ENCODE data around the gene WNK2.

The WNK2 gene

DNA sequence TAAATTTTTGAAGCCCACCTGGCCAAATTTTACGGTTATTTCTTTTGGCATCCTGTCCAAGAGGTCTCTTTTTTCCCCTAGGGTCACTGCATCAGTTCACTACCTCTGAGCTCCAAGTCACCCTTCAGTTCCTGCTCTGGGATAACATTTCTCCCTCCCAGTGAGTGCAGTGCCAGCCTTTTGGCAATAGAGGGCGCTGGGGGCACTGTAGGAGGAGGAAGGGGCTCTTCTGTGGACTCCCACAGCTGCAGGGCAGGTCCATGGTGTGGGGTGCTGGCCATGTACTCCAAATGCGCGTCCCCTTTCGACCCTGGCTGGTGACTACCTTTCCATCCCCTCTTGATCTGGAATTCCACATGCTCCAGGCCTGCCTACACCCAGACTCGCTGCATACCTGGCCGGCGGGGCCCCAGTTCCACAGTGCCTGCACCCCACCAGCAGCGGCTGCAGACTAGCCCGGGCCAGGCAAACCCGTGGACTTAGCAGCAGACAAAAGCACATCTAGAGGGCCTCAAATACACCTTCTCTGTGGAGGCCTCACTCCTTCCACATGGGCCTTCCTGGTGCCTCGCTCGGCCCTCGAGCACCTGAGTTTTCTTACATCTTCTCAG is 29.5 kb upstream of the WNK2 start:
- H3K36me3 Mint-ChIP-seq, result no peaks in the 10 kb centered on the region
- H3K4me1 Mint-ChIP-seq (ENCODE audit: low read depth), result peaks cover 11% of the 10 kb centered on the region
- no peaks in the 10 kb centered on the region for H3K9me3 Mint-ChIP-seq (ENCODE audit: low read depth)
- H3K27ac Mint-ChIP-seq, result no peak overlapping the region
- no peaks in the 10 kb centered on the region for H3K27me3 Mint-ChIP-seq
- no peak overlapping the region for H3K4me3 Mint-ChIP-seq

DNA sequence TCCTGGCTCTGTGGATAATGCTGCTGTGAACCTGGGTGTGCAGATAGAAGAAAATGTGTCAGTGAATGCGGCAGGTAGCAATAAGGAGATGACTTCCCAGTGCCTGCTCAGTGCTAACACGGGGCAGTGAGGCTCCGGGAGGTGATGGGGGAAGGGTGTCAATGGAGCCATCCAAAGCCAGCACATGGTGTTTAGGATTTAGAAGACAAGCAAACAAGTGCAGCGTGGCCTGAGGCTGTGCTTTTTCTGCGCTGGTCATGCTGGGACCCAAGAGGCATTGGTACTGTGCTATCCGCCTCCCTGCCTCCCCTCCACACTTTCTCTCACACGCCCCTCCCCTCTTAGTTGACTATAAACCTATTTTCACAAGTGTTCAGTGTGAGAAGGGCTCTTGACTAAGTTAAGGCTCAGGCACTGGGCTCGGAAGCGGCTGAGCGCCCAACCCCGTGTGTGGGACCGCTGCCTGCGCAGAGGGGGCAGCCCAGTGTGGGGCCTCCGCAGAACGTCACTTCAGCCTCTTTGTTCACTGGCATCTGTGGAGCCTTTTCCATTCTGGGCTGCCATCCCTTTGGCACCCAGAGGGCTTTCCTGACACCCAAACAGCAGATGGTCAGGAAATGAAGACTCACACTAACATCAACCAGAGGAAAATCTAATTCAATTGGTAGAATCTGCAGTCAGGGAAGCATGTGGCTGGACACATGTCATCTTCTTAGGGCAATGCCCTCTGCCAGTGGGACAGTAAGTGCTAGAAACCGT is 28.0 kb upstream of the WNK2 start:
- H3K9me3 Mint-ChIP-seq (ENCODE audit: low read depth), result no peaks in the 10 kb centered on the region
- no peaks in the 10 kb centered on the region for H3K36me3 Mint-ChIP-seq
- H3K27ac Mint-ChIP-seq, result no peak overlapping the region
- H3K4me3 Mint-ChIP-seq, result no peak overlapping the region
- H3K27me3 Mint-ChIP-seq, result no peaks in the 10 kb centered on the region
- H3K4me1 Mint-ChIP-seq (ENCODE audit: low read depth), result peaks cover 4% of the 10 kb centered on the region

DNA sequence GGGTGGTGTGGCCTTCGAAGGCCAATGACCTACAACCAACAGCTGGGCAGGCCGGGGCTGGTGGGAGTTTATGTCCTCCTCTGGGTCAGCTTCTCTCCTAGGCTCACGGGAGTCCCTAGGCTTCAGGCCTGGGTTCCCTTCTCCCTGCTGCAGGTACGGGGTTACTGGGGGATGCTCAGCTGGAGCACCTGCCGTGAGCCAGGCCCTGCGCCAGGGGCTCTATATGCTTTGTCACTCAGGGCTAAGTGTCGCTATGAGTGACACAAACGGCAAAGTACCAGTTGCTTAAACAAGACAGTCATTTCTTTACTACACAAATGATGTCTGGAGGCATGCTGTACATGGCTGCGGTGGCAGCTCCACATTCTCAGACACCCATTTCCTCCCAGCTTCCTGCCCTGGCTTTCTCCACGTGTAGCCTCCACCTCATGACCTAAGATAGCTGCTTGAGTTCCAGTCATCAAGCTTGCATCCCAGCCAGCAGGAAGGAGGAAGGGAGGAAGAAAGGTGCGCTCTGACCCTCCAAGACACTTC is 27.4 kb upstream of the WNK2 start:
- Mint-ChIP-seq H3K4me1 (ENCODE audit: low read depth) (peaks cover 4% of the 10 kb centered on the region), H3K27ac (no peak overlapping the region), H3K9me3 (ENCODE audit: low read depth) (no peaks in the 10 kb centered on the region), H3K4me3 (no peak overlapping the region), H3K27me3 (no peaks in the 10 kb centered on the region), H3K36me3 (no peaks in the 10 kb centered on the region)

DNA sequence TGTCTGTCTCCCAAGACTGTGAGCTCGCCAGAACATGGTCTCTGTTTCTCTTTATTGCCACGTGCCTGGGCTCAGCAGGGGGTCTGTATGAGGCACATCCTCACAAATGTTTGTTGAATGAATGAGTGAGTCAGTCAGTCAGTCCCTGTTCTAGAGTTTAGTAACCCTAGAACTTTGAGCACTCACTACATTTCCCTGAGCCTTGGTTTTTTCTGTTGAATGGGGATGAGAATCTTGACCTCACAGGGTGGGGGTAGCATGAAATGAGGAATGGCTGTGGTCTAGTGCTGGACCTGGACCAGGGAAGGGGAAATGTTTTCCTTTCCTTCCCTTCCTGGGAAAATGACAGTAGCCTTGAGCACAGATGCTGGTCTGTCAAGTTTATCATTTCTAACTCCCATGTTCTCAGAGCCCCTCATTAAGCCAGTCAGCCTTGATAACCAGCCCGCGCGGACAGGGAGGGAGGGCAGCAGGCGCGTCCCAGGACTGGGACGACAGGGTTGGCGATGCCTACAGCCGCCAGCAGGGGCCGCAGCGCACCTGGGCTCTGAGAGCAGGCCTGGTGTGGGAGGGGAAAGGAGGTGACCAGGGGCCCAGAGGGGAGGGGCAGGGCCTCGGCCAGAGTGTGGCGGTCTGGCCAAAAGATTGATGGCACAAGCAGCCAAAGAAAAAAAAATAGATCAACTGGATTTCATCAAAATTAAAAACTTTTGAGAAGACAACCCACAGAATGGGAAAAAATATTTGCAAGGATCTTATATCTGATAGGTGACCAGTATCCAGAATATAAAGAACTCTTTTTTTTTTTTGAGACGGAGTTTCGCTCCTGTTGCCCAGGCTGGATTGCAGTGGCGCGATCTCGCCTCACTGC is 24.1 kb upstream of the WNK2 start:
- Mint-ChIP-seq H3K27ac (no peak overlapping the region), H3K36me3 (no peaks in the 10 kb centered on the region), H3K4me1 (ENCODE audit: low read depth) (peaks cover 1% of the 10 kb centered on the region), H3K9me3 (ENCODE audit: low read depth) (no peaks in the 10 kb centered on the region), H3K4me3 (no peak overlapping the region), H3K27me3 (no peaks in the 10 kb centered on the region)

DNA sequence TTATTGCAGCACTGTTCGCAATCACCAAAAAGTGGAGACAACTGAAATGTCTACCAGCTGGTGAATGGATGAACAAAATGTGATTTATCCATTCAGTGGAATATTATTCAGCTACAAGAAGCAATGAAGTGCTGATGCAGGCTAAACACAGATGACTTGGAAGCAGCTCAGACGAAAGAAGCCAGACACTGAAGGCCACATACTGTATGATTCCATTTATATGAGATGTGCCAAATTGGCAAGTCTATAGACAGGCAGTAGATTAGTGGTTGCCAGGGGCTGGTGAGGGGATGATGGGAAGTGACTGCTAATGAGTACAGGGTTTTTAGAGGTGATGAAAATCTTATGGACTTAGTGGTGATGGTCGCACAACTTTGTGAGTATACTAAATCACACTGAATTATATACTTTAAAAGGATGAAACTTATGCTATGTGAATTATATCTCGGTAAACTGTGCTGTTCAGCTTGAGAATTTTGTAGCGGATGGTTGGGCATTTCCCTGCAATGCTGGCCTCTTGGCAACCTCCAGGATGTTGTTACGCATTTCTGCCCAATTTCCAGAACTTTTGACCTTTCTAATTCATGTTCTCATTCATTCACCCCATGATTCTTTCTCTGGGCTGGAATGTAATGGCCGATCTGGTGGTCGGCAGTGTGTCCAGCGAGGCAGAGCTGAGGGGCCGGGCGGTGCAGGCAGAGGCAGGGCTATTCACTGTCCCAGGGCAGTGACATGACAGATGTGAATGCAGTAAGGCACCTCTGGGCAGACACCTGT is 22.0 kb upstream of the WNK2 start:
- Mint-ChIP-seq H3K27me3 (no peaks in the 10 kb centered on the region), H3K9me3 (ENCODE audit: low read depth) (no peaks in the 10 kb centered on the region), H3K4me1 (ENCODE audit: low read depth) (peaks cover 1% of the 10 kb centered on the region), H3K4me3 (no peak overlapping the region), H3K36me3 (no peaks in the 10 kb centered on the region), H3K27ac (no peak overlapping the region)

DNA sequence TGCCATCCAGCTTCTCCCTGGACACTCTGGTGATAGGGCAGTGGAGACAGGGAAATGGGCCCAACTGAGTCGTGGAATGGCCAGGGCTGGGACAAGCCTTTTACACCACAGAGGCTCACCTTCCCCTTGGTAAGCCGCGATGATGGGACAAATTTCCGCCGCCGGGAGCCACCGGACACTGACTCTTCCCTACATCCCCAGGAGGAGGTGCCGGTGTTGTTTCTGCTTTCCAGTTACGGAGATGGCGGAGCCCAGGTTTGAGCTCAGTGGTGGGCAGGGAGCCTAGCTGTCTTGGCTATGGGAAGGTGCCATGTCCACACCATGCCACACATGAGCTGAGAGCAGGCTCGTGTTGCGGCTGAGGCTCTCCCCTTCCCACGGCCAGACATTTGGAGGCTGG is 19.9 kb upstream of the WNK2 start:
- Mint-ChIP-seq H3K4me3 (no peak overlapping the region), H3K9me3 (ENCODE audit: low read depth) (no peaks in the 10 kb centered on the region), H3K27me3 (no peaks in the 10 kb centered on the region), H3K27ac (no peak overlapping the region), H3K4me1 (ENCODE audit: low read depth) (peaks cover 1% of the 10 kb centered on the region), H3K36me3 (no peaks in the 10 kb centered on the region)

DNA sequence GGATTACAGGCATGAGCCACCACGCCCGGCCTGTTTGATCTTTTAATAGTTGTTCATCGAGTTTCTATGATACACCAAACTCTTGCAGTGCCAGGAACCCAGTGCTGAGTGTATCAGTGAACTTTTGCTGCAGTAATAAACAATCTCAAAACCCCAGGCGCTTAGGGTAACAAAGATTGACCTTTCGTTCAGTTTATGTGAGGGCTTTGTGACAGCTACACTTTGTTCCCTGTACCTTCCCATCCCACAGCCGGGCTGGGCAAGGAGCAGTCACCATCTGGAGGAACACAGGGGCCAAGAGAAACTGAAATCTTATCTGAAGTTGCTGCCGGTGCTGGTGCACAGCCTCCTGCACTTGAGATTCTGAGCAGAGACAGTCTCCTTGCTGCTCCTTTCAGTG is 17.2 kb upstream of the WNK2 start:
- Mint-ChIP-seq H3K36me3 (no peaks in the 10 kb centered on the region), H3K27ac (no peak overlapping the region), H3K4me1 (ENCODE audit: low read depth) (no peaks in the 10 kb centered on the region), H3K27me3 (no peaks in the 10 kb centered on the region), H3K4me3 (no peak overlapping the region), H3K9me3 (ENCODE audit: low read depth) (no peaks in the 10 kb centered on the region)

DNA sequence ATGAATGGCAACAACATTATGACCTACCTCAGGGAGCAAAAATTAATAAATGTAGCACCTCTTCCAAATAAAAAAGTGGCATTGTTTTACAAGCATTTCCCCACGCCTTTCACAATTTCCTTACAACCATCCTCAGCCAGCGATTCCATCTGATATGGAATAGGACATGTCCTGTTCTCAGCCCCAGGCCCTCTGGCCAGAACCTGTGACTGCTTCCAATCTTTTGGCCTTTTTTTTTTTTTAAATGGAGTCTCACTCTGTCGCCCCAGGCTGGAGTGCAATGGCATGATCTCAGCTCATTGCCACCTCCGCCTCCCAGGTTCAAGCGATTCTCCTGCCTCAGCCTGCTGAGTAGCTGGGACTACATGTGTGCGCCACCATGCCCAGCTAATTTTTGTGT is 16.8 kb upstream of the WNK2 start:
- H3K27me3 Mint-ChIP-seq, result no peaks in the 10 kb centered on the region
- H3K36me3 Mint-ChIP-seq, result no peaks in the 10 kb centered on the region
- no peaks in the 10 kb centered on the region for H3K4me1 Mint-ChIP-seq (ENCODE audit: low read depth)
- H3K9me3 Mint-ChIP-seq (ENCODE audit: low read depth), result no peaks in the 10 kb centered on the region
- peak overlapping the region; percentile 54 for H3K27ac Mint-ChIP-seq
- H3K4me3 Mint-ChIP-seq, result no peak overlapping the region

DNA sequence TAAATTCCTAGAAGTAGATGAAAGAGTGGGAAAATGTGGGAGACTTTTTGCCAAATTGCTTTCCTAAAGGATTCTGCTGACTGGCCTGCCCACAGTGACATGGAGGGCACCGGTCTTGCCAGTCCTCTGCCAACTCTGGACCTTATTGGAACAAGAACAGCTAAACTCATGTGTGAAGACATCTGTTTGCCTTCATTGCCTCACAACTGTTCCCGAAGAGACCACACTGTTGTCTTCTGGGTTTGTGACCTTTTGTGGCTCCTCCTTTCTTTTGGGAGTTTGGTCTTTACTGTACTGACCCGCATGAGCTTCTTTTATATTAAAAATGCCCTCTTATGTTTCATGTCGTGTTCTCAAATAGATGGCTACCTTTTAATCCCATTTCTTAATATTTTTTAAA is 16.1 kb upstream of the WNK2 start:
- H3K36me3 Mint-ChIP-seq, result no peaks in the 10 kb centered on the region
- H3K4me3 Mint-ChIP-seq, result no peak overlapping the region
- no peaks in the 10 kb centered on the region for H3K27me3 Mint-ChIP-seq
- H3K4me1 Mint-ChIP-seq (ENCODE audit: low read depth), result no peaks in the 10 kb centered on the region
- no peaks in the 10 kb centered on the region for H3K9me3 Mint-ChIP-seq (ENCODE audit: low read depth)
- no peak overlapping the region for H3K27ac Mint-ChIP-seq

DNA sequence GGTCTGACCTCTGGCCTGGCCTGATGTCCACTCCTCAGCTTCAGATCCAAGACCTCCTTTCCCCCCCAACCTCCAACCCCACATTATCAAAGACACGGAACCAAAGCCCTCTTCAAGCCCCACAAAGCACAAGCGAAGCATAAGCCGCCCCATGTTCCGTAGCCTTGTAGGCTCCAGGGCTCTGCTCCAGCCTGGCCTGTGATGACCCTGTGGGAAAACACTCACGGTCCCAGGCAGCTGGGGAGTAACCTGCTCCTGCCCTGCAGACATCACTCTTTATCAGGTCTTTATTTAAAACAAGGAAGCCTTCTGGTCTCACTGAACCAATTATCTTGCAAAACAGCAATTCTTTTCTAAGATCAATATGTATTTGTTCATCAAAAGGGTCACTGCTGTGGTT is 15.4 kb upstream of the WNK2 start:
- H3K27me3 Mint-ChIP-seq, result no peaks in the 10 kb centered on the region
- H3K4me3 Mint-ChIP-seq, result no peak overlapping the region
- no peak overlapping the region for H3K27ac Mint-ChIP-seq
- H3K36me3 Mint-ChIP-seq, result no peaks in the 10 kb centered on the region
- no peaks in the 10 kb centered on the region for H3K4me1 Mint-ChIP-seq (ENCODE audit: low read depth)
- H3K9me3 Mint-ChIP-seq (ENCODE audit: low read depth), result no peaks in the 10 kb centered on the region

DNA sequence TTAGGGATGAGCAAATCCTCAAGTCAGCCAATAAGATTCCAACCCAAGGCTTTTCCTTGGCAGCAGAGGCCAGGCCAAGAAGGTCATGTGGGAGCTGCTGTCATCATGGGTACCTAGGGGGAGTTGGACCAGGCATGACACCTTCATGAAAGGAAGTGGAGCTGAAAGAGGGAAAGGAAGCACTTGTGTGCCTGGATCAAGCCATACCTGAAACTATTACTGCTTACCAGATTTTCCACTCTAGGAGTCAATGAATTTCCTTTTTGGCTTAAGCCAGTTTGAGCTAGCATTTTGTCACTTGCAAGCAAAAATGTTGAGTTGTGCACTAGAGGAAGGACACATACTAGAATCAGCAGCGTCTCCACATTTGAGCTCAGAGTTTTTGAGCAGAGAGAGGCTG is 14.5 kb upstream of the WNK2 start:
- no peak overlapping the region for H3K27ac Mint-ChIP-seq
- H3K36me3 Mint-ChIP-seq, result no peaks in the 10 kb centered on the region
- no peaks in the 10 kb centered on the region for H3K9me3 Mint-ChIP-seq (ENCODE audit: low read depth)
- H3K4me1 Mint-ChIP-seq (ENCODE audit: low read depth), result no peaks in the 10 kb centered on the region
- H3K4me3 Mint-ChIP-seq, result no peak overlapping the region
- no peaks in the 10 kb centered on the region for H3K27me3 Mint-ChIP-seq

DNA sequence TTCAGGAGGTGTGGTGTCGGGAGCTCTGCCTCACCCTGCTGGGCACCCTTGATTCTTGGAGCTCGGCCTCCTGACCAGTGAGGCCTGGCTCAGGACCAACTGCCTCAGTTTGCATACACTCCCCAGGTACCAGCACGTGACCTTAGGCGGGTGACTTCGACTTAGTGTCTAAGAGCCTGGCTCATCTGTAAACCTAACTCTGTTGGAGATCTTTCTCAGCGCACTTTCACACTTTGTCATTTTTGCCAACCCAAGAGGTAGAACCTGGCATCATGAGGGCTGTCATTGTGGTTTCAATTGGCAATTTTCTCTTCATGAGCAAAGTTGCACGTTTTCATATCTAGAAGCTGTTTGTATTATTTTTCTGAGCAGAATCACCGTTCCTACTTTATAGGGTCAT is 13.4 kb upstream of the WNK2 start:
- Mint-ChIP-seq H3K27ac (no peak overlapping the region), H3K4me3 (no peak overlapping the region)

DNA sequence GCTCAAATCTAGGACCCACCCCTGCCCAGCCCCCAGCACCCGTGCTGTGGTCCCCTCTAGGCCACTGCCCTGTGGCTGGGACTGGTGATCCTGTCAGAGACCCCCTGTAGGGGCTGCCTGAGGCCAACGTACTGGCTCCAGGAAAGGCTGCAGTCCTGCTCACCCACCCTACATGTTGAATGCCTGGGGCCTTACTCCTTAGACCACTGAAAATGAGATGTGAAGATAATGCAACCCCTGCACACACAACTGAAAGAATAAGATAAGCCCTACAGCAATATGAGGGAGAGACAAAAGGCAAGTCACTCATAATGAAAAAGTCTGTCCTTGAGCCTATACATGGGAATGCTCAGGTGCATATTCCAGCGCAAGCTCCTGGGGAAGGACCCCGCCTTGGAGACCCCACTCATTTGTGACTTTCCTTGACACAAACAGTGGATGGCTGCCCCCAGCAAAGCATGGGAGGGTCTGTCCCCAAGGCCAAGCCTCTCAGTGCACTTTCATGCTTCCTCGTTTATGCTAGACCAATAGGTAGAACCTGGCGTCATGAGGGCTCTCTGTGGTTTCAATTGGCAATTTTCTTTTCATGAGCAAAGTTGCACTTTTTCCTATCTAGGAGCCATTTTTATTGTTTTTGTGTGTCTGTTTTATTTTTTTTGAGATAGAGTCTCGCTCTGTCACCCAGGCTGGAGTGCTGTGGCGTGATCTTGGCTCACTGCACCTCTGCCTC is 12.5 kb upstream of the WNK2 start:
- H3K4me3 Mint-ChIP-seq, result no peak overlapping the region
- no peak overlapping the region for H3K27ac Mint-ChIP-seq
- H3K4me1 Mint-ChIP-seq (ENCODE audit: low read depth), result no peaks in the 10 kb centered on the region

More for the DNA sequence above, 13.4 kb upstream of the WNK2 start:
- Mint-ChIP-seq H3K9me3 (ENCODE audit: low read depth) (no peaks in the 10 kb centered on the region), H3K36me3 (no peaks in the 10 kb centered on the region), H3K4me1 (ENCODE audit: low read depth) (no peaks in the 10 kb centered on the region), H3K27me3 (no peaks in the 10 kb centered on the region)

More for the DNA sequence above, 12.5 kb upstream of the WNK2 start:
- Mint-ChIP-seq H3K36me3 (no peaks in the 10 kb centered on the region), H3K27me3 (no peaks in the 10 kb centered on the region), H3K9me3 (ENCODE audit: low read depth) (no peaks in the 10 kb centered on the region)

All from activated naive CD8-positive, alpha-beta T cell (primary cell).